GM18505 (cell line): Measurements from ENCODE around the gene RETN.

Experiments
- ATAC-seq: cut with Tn5 transposase; IDR thresholded peaks from one replicate; pipeline ENCODE4 v1.9.1; 2021; ENCODE audit not compliant: unreplicated experiment
- POLR2A ChIP-seq: IDR thresholded peaks from 4 replicates; pipeline ENCODE4 v1.6.1; 2011; ENCODE audit warnings: borderline replicate concordance; ENCODE audit not compliant: insufficient read depth, insufficient read length; ENCODE audit errors: extremely low read depth

RETN gene

DNA sequence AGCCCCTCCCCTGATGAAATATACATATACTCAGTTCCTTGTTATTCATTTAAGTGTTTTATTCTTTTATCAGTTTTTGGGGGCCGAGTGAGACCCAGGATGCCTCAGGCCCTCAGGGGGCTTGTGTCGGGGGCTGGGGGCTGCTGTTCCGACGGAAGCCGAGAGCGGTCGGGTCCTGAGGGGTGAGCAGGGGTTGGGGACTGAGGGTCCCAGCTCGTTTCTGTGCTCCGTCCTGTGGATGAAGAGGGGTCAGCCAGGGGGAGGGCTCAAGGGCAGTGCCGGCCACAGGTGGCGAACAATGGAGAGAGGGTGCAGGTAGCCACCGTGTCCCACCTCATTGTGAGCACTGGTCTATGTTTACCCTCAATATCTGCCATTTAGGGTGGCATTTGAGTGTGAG lies 37.3 kb upstream of the RETN start:
- TF ChIP-seq POLR2A = no peak
- no peak for ATAC-seq

DNA sequence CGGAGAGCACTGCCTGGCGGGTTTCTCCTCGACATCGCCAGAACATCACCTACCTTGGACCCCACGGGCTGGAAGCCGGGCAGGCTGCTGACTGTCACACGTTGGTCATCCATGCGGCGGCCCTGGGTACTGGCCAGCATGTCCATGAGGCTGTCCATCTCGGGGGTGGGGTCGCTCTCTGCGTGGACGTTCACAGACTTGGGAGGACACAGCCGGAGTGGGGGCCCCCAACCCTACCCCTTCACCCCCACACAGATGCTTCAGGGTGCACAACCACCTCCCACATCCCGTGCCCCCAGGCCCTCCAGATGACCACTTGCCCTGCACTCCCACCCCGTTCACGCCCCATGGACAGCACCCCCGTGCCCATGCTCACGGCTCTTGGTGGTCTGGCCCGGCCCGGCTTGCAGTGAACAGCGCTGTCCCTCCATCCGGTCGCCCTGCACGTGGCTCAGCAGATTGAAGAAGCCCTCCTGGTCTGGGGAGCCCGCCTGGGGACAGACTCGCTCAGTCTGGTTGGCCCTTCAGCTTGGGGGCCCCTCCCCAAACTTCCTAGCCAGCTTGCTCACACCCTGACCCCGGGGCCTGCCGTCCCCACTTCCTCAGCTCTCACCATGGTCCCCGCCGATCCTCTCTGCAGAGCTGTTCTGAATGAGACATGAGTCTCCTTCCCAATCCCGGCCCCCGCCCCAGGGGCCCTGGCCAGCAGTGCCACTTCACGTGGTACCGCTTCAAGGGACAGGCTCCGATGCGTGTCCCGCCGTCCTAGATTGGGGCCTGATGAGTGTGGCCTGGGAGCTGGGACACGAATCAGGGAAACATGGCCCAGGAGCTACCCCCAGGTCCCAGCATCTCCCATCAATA lies 36.3 kb upstream of the RETN start:
- ATAC-seq = no peak

DNA sequence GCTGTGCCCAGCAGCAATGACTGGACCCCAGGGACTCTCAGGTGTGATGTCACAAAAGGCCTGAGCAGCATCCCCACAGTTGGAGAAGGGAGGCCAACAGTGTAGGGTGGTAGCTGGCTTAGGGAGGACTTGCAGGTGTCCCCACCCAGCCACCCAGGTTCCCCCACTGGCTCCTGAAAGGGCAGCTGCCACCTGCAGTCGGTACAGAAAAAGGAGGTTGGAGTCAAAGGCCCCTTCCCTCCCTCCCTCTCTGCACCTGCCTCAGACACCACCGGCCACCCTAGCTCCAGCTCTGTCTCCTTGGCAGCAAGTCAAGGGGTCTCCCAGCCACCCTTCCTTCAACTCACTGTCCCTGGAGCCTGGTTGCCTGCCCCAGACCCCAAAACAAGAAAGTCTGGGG lies 35.2 kb upstream of the RETN start, which contains the start of gene PCP2:
Gene PCP2, minus strand, starts transcription at position 22 of the 400 bp plus-strand sequence. CDS start 262 bp downstream, outside the sequence.
- no peak for TF ChIP-seq POLR2A
- ATAC-seq = no peak

More for the DNA sequence above, 36.3 kb upstream of the RETN start:
- TF ChIP-seq POLR2A = no peak

DNA sequence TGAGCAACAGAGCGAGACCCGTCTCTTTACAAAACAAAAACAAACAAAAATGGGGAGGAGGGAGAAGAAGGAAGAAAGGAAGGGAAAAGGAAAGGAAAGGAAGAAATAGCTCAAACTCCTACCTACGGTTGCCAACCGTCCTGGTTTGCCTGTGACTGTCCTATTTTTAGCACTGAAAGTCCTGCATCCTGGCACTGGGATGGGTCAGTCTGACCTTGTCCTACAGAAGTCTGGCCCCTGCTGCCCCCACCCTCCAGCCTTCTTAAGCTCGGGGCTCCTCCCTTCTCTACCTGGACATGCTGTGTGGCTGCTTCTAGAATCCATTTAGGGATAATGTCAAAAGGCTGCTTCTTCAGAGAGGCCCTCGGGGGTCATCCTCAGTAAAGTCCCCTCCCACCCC lies 33.2 kb upstream of the RETN start:
- no peak for TF ChIP-seq POLR2A
- no peak for ATAC-seq

DNA sequence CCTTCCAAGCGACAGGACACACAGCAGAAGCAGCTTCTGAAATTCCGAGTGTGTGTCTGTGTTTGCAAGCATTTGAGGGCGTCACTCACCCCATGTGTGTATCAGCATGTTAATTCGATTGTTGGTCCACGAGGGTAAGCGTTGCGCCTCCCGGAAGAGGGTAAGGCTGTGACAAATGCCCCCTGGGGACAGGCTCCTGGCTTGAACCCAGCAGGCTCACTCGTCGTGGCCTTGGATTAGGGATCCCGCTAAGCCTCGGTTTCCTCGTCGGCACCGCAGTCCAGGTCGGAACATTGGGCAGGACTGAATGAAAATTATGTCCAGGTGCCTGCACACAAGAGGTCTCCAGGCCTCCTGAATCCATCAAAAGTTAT lies 32.5 kb upstream of the RETN start:
- ATAC-seq = no peak
- no peak for TF ChIP-seq POLR2A

DNA sequence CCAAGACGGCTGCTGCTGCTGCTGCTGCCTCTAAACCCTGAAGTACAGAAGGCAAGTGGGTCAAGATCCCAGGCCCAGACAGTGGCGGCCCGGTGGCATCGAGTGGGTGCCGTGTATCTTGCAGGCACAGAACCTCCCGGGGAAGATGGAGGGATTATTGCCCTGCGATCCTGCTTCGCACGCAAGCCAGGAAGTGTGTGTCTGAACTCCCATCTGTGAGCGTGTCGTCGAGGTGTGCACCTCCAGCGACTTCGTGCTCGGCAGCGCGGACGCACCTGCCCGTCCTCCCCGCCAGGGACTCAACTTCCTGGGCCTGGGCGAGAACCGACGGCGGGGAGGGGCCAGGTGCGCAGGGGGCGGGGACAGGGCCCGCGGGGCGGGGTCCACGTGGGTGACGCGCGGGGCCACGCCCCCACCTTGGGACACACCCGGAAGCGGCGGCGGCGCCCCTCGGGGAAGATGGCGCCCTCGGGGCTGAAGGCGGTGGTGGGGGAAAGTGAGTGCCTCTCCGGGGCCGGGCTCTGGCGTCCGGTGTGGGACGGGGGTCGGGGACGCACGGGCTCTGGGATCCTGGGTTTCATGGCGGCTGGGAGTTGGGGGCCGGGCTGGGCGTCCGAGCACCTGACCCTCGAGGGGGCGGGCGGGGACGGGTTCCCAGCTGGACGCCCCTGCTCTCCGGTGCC lies 32.0 kb upstream of the RETN start, which contains the start of gene STXBP2:
Gene STXBP2, plus strand, starts transcription at position 420 of the 683 bp plus-strand sequence. Its CDS starts 40 bp downstream, at position 460.
- peak; percentile 61 for ATAC-seq

DNA sequence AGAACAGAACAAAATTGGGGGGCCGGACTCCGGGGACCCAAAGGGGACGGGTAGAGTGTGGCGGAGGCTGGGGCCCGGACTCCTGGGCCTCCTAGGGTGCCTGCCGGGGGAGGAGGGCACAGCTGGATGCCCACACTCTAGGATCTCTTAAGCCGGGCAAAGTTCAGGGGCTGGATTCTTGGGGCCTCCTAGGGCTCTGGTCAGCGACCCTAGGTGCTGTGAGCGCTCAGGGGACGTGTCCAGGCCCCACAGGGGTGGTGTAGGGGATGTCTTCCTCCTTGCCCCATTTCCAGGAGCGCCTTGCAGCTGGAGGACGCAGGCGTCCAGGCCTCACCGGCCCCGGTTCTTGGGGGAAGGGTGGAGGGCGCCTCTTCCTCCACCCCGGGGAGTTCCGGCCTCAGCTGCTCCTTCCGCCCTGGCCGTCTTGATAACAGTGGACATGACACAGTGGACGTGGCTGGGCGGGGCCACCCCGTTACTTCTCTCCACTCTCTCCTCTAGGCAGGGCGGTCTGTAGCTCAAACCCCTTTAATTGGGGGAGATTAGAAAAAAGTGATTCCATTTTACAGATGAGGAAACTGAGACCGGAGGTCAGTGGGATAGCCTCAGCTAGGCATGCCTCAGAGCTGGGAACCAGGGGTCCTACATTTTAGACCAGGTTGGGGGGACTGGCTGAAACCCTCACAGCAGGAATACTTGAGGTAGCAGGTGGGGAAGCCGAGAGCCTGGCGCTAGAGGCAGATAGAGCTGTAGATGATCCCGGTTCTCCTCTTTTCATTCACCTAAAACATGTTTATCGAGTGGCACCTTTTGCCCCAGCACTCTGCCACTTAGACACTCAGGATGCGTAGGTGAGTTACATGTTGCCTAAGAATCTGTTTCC lies 31.2 kb upstream of the RETN start:
- no peak for TF ChIP-seq POLR2A
- peak; percentile 14 for ATAC-seq

More for the DNA sequence above, 32.0 kb upstream of the RETN start, which contains the start of gene STXBP2:
- peak; percentile 90 for TF ChIP-seq POLR2A

DNA sequence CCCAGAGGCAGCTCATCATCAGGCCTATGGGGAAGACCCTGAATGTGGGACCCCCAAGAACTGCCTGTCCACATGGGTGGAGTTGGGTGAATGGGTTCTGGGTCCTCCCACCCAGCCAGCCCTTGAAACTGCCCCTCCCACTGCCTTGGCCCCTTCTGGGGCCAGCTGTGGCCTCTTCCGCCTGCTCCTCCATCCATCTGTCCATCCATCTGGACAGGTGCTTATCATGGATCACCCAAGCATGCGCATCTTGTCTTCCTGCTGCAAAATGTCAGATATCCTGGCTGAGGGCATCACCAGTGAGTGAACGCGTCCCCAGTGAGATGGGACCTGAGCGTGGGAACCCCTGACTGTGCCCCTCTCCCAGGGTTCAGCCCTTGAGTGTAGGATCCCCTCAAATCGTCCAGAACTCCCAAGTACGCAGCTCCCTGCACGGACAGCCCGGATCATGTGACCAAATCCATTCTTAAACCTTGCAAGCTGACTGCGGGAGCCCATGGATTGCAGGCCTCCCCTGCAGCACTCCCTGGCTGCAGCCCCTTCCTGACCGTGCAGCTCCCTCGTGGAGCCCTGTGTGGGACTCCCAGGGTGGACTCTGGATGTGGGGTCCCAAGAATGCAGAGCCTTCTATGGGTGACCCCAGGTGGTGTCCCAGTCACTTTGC lies 29.9 kb upstream of the RETN start:
- no peak for ATAC-seq
- no peak for TF ChIP-seq POLR2A

DNA sequence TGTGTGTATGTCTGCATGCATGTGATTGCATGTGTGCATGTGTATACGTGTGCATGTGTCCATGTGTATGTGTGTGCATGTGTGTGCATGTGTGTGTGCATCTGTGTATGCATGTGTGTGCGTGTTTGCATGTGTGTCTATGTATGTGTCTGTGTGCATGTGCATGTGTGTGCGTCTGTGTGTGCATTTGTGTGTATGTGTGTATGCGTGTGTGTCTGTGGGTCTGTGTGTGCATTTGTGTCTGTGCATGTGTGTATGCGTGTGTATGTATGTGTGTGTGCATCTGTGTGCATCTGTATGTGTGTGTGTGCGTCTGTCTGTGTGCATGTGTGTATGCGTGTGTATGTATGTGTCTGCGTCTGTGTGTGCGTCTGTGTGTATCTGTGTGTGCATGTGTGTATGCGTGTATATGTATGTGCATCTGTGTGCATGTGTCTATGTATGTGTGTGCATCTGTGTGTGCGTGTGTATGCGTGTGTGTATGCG lies 28.9 kb upstream of the RETN start:
- ATAC-seq = no peak
- no peak for TF ChIP-seq POLR2A

DNA sequence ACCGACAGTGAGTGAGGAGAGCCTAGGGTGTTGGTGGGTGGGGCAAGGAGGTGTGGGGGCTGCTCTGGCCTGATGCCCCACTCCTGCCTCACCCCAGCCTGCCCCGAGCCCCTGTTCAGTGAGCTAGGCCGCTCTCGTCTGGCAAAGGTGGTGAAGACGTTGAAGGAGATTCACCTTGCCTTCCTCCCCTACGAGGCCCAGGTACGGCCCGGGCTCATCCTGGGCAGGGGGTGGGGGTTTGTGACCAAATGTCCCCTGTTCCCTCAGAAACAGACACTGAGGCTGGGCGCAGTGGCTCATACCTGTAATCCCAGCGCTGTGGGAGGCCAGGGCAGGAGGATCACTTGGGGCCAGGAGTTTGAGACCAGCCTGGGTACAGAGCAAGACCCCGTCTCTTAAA lies 28.0 kb upstream of the RETN start:
- TF ChIP-seq POLR2A = no peak
- ATAC-seq = no peak

DNA sequence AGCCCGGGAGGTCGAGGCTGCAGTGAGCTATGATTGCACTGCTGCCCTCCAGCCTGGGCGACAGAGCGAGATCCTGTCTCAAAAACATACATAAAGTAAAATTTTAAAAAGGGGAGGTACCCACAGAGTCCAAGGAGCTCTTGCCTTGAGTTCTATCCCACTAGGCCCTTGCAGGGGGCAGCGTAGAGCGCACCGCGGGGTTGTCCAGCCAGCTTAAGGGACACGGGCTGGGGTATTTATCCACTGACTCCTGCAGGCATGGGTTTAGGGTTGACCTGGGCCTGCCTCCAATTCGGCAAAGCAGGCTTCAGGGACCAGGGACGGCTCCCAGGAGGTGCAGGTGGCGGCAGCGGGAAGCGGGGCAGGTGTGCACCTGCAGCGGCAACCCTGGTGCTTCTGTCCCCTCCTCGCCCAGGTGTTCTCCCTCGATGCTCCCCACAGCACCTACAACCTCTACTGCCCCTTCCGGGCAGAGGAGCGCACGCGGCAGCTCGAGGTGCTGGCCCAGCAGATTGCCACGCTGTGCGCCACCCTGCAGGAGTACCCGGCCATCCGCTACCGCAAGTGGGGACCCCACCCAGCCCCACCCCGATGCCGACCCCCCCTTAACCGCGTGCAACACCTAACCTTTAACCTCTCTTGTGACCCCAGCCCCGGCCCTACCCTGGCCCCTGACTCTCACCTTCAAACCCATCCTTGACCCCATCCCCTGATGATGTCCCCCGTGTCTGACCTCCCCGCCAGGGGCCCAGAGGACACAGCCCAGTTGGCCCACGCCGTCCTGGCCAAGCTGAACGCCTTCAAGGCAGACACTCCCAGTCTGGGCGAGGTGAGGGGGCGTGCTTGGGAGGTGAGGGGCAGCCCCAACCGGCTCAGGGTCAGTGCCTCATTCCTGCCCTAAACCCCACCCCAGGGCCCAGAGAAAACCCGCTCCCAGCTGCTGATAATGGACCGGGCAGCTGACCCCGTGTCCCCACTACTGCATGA lies 27.3 kb upstream of the RETN start:
- ATAC-seq = no peak
- no peak for TF ChIP-seq POLR2A
